A549 (cell line): ENCODE data around the gene ATP5PD.

ENCODE experiments used
- BHLHE40 ChIP-seq: IDR thresholded peaks from 2 replicates; pipeline ENCODE4 v1.6.1; 2012; ENCODE audit warnings: low read depth, low read length, inconsistent platforms
- EP300 ChIP-seq, 2 experiments: fragments of >200 bp; sonication (Bioruptor Twin); formaldehyde crosslinking; IDR thresholded peaks; 2 replicates in 1 of 2; 3 replicates in 1 of 2; pipeline ENCODE4 v1.6.1; 2016 to 2017
- HOXB5 ChIP-seq: fragments of 250-450 bp; sonication (Bioruptor Pico); IDR thresholded peaks from 2 replicates; pipeline ENCODE4 v1.5.0; 2020; ENCODE audit warnings: mild to moderate bottlenecking, moderate library complexity
- JUN ChIP-seq, 2 experiments: fragments of >200 bp; sonication (Bioruptor Twin); formaldehyde crosslinking; IDR thresholded peaks; 2 replicates in 1 of 2; 3 replicates in 1 of 2; pipeline ENCODE4 v1.6.1; 2016 to 2017
- TF ChIP-seq, protein P1 (sequence below): fragments of >200 bp; sonication (Bioruptor Twin); formaldehyde crosslinking; IDR thresholded peaks from 3 replicates; pipeline ENCODE4 v1.5.1; 2016
- TF ChIP-seq, protein P2 (sequence below): fragments of 450-650 bp; IDR thresholded peaks from 2 replicates; pipeline ENCODE4 v1.6.1; 2014; ENCODE audit warnings: antibody characterized with exemption

DNA sequence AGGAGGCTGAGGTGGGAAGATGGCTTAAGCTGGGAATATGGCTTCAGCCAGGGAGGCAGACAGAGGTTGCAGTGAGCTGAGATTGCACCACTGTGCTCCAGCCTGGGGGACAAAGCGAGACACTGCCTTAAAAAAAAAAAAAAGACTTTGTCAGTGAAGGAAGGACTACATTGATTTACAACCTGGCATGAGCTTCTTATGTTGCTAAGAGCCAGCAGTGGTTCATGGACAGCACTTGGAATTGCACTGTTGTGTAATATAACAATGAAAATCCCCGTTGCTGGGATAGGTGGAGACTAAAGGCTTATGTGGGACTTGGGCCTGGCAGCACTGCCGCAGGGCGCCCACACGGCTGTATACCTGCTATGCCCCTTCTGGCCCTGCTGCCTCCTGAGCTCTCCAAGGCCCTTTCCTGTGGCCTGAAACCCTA lies 26.9 kb upstream of the ATP5PD start:
- TF ChIP-seq JUN (IDR thresholded peaks at IDR 0.05), result no peak
- TF ChIP-seq, protein P1, sequence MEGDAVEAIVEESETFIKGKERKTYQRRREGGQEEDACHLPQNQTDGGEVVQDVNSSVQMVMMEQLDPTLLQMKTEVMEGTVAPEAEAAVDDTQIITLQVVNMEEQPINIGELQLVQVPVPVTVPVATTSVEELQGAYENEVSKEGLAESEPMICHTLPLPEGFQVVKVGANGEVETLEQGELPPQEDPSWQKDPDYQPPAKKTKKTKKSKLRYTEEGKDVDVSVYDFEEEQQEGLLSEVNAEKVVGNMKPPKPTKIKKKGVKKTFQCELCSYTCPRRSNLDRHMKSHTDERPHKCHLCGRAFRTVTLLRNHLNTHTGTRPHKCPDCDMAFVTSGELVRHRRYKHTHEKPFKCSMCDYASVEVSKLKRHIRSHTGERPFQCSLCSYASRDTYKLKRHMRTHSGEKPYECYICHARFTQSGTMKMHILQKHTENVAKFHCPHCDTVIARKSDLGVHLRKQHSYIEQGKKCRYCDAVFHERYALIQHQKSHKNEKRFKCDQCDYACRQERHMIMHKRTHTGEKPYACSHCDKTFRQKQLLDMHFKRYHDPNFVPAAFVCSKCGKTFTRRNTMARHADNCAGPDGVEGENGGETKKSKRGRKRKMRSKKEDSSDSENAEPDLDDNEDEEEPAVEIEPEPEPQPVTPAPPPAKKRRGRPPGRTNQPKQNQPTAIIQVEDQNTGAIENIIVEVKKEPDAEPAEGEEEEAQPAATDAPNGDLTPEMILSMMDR, result no peak
- TF ChIP-seq HOXB5 (CRISPR knock-in tag), result no peak
- TF ChIP-seq EP300 (IDR thresholded peaks at IDR 0.05), result no peak
- no peak for TF ChIP-seq BHLHE40
- TF ChIP-seq, protein P2, sequence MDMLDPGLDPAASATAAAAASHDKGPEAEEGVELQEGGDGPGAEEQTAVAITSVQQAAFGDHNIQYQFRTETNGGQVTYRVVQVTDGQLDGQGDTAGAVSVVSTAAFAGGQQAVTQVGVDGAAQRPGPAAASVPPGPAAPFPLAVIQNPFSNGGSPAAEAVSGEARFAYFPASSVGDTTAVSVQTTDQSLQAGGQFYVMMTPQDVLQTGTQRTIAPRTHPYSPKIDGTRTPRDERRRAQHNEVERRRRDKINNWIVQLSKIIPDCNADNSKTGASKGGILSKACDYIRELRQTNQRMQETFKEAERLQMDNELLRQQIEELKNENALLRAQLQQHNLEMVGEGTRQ, result no peak
